22Rv1 (cell line): ENCODE data around the gene FAM107B.
"Not testable (repeated sequence)": the region's sequence is repeated elsewhere in the genome, so short reads cannot be mapped to it uniquely, and the experiment has no call there.

ENCODE experiments used
- H3K27ac ChIP-seq: fragments of 450-650 bp; 2 replicates; pipeline ENCODE4 v1.5.1; 2017
- CTCF ChIP-seq: fragments of 450-650 bp; IDR thresholded peaks from 2 replicates; pipeline ENCODE4 v1.5.1; 2017; ENCODE audit warnings: mild to moderate bottlenecking
- ZFX ChIP-seq: fragments of 450-650 bp; IDR thresholded peaks from 2 replicates; pipeline ENCODE4 v1.6.1; 2017; ENCODE audit warnings: antibody characterized with exemption, borderline replicate concordance

FAM107B gene

GRCh38 chr10:14774797-14775196 lies at the start of gene FAM107B:
FAM107B (minus strand) TSS chr10:14774897; CDS start chr10:14774663, 234 bp downstream.
- no peak within 1 kb of the TSS for H3K27ac ChIP-seq
- TF ChIP-seq ZFX (no peak), CTCF (no peak)

DNA sequence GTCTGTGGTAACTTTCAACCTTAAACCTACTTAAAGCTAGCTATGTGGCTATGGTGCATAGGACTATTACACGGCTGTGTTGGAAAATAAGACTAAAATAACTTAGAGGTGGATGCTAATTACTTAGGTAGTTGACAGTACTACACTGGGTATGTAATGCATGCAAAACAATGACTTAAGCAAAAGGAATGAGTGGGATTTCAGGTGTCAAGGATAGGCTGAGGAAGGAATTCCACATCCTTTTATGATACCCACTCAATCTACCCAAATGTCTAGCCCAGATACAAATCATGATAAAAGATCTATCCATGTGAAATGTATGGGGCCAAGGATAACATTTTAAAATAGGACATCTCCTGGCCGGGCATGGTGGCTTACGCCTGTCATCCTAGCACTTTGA lies 49.3 kb upstream of the FAM107B start:
- TF ChIP-seq CTCF (no peak), ZFX (no peak)
- no peak overlapping the region for H3K27ac ChIP-seq

- TF ChIP-seq ZFX (no peak), CTCF (peak; percentile 66)
- H3K27ac ChIP-seq, result no peak overlapping the region
These were observed 48.4 kb upstream of the FAM107B start for GRCh38 chr10:14822879-14823755.

- no peak for TF ChIP-seq CTCF
- TF ChIP-seq ZFX, result no peak
- H3K27ac ChIP-seq, result no peak overlapping the region
These were observed 47.1 kb upstream of the FAM107B start for GRCh38 chr10:14821635-14822375.

GRCh38 chr10:14820775-14821154 lies 46.1 kb upstream of the FAM107B start:
- no peak overlapping the region for H3K27ac ChIP-seq
- TF ChIP-seq ZFX (no peak), CTCF (no peak)

DNA sequence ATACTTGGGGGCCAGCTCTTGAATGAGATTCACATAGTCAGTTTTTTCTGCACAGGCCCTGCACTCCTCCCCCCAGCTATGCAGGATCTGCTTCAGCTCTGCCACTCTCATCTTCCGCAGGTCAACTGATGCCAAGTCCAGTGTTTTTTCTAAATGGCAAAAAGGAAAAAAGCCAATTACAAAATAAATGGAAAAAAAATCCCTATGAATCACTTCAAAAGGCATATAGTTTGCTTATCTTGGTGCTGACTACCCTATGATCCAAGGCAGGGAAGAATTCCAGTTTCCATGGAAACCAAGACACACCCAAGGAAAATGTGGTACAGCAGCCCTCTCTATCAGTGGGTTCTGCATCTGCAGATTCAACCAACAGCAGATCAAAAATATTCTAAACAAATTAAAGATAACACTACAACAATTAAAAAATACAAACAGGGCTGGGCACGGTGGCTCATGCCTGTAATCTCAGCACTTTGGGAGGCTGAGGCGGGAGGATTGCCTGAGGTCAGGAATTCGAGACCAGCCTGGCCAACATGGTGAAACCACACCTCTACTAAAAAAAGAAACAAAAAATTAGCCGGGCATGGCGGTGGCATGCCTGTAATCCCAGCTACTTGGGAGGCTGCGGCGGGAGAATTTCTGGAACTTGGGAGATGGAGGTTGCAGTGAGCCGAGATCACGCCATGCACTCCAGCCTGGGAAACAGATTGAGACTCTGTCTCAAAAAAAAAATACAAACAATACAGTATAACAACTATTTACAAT lies 45.5 kb upstream of the FAM107B start:
- TF ChIP-seq CTCF, result no peak
- TF ChIP-seq ZFX, result no peak
- no peak overlapping the region for H3K27ac ChIP-seq

DNA sequence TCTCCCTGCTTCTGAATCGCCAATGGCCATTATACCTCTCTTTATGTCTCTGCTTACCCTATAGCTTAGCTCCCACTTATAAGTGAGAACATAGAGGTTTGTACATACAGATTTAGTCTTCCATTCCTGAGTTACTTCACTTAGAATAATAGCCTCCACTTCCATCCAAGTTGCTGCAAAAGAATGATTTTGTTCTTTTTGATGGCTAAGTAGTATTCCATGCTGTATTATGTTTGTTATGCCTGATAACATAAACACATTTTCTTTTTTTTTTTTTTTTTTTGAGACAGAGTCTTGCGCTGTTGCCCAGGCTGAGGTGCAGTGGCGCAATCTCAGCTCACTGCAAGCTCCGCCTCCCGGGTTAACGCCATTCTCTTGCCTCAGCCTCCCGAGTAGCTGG lies 42.0 kb upstream of the FAM107B start:
- not testable (repeated sequence) for H3K27ac ChIP-seq
